Measurements from ENCODE around the gene RAD54L. TPM values are rescaled to one million over a fixed set of nuclear protein-coding genes. Genes with fewer than 3 reads are reported as not detected.

RAD54L gene
- total RNA-seq, 1 experiment from 2014 or later, result 29.4 TPM

DNA sequence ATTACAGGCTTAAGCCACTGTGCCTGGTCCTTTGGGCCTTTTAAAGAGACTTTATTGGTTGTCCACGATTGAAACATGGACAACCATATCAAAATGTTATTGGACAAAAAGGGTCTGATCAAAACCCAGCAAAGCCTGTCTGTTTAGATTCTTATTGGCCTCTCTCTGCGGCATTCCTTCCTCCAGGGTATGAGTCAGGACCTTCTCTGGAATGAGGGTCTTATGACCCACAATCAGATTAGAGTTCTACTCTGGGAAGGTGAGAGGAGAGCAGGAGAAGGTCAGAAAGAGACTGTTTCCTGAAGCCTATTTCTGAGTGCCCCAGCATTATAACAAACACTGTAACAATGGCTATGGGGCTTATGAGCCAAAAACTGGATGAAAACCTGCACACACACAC, 36.5 kb upstream of the RAD54L start:
- no peaks in the 10 kb centered on the region for H3K27me3 ChIP-seq (ENCODE audit: control insufficient read depth, insufficient read depth, low read length)
- intact Hi-C loops (cut with micrococcal nuclease; ENCODE audit: unreplicated experiment) (no loop called here), in situ Hi-C loops (cut with HindIII; ENCODE audit: low pct_unique_long_range_greater_than_20kb, low sequenced_read_pairs) (no loop called here)
- H3K9me3 ChIP-seq (ENCODE audit: control insufficient read depth, insufficient read depth, low read depth, low read length), result no peaks in the 10 kb centered on the region
- H3K36me3 ChIP-seq (ENCODE audit: control insufficient read depth, insufficient read depth, low read length), result no peaks in the 10 kb centered on the region
- DNase-seq (ENCODE audit: low read depth, low spot score), result no peak
- ChIA-PET CTCF (no interaction called here), POLR2A (no interaction called here)
- no peak overlapping the region for H3K4me3 ChIP-seq (ENCODE audit: low read depth in 2 of 2, low read length in 2 of 2)
- ATAC-seq, result no peak
- BruUV-seq (replicated peaks), result no TSS peak
- TF ChIP-seq, protein P1, sequence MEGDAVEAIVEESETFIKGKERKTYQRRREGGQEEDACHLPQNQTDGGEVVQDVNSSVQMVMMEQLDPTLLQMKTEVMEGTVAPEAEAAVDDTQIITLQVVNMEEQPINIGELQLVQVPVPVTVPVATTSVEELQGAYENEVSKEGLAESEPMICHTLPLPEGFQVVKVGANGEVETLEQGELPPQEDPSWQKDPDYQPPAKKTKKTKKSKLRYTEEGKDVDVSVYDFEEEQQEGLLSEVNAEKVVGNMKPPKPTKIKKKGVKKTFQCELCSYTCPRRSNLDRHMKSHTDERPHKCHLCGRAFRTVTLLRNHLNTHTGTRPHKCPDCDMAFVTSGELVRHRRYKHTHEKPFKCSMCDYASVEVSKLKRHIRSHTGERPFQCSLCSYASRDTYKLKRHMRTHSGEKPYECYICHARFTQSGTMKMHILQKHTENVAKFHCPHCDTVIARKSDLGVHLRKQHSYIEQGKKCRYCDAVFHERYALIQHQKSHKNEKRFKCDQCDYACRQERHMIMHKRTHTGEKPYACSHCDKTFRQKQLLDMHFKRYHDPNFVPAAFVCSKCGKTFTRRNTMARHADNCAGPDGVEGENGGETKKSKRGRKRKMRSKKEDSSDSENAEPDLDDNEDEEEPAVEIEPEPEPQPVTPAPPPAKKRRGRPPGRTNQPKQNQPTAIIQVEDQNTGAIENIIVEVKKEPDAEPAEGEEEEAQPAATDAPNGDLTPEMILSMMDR (IDR thresholded peaks at IDR 0.05), result no peak
- TF ChIP-seq SIN3A (IDR thresholded peaks at IDR 0.05; ENCODE audit: borderline replicate concordance, insufficient read depth, low read depth, low read length) (no peak), TCF7L2 (IDR thresholded peaks at IDR 0.05; ENCODE audit: low read depth, low read length) (no peak), POLR2AphosphoS5 (IDR thresholded peaks at IDR 0.05; ENCODE audit: low read depth, low read length) (no peak)
- TF ChIP-seq, protein P2, sequence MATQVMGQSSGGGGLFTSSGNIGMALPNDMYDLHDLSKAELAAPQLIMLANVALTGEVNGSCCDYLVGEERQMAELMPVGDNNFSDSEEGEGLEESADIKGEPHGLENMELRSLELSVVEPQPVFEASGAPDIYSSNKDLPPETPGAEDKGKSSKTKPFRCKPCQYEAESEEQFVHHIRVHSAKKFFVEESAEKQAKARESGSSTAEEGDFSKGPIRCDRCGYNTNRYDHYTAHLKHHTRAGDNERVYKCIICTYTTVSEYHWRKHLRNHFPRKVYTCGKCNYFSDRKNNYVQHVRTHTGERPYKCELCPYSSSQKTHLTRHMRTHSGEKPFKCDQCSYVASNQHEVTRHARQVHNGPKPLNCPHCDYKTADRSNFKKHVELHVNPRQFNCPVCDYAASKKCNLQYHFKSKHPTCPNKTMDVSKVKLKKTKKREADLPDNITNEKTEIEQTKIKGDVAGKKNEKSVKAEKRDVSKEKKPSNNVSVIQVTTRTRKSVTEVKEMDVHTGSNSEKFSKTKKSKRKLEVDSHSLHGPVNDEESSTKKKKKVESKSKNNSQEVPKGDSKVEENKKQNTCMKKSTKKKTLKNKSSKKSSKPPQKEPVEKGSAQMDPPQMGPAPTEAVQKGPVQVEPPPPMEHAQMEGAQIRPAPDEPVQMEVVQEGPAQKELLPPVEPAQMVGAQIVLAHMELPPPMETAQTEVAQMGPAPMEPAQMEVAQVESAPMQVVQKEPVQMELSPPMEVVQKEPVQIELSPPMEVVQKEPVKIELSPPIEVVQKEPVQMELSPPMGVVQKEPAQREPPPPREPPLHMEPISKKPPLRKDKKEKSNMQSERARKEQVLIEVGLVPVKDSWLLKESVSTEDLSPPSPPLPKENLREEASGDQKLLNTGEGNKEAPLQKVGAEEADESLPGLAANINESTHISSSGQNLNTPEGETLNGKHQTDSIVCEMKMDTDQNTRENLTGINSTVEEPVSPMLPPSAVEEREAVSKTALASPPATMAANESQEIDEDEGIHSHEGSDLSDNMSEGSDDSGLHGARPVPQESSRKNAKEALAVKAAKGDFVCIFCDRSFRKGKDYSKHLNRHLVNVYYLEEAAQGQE (IDR thresholded peaks at IDR 0.05; ENCODE audit: insufficient read depth in 1 of 2, low read depth in 2 of 2, low read length in 1 of 2), result no peak
- H3K4me1 ChIP-seq (ENCODE audit: control insufficient read depth, insufficient read depth, low read length), result no peaks in the 10 kb centered on the region
- no peak overlapping the region for H3K27ac ChIP-seq (ENCODE audit: low read length)

DNA sequence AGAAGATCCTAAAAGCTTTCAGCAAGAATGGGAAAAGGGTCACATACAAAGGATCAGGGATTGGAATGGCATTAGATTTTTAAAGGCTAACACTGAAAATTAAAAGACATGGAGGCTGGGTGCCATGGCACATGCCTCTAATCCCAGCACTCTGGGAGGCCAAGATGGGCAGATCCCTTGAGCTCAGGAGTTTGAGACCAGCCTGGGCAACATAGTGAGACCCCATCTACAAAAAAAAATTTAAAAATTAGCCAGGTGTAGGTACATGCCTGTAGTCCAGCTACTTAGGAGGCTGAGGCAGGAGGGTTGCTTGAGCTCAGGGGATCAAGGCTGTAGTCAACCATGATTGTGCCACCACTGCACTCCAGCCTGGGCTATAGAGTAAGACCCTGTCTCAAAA, 32.1 kb upstream of the RAD54L start:
- POLR2A ChIA-PET, result no interaction called here
- no peak overlapping the region for H3K4me3 ChIP-seq (ENCODE audit: low read depth in 2 of 2, low read length in 2 of 2)
- DNase-seq (ENCODE audit: low read depth, low spot score) (no peak), ATAC-seq (no peak)
- in situ Hi-C loops (cut with HindIII; ENCODE audit: low pct_unique_long_range_greater_than_20kb, low sequenced_read_pairs) (no loop called here), intact Hi-C loops (cut with micrococcal nuclease; ENCODE audit: unreplicated experiment) (no loop called here)
- CTCF ChIA-PET, result interaction anchor here (0.9 kb wide), 1 partner anchor 8 kb away, joined by 4 read pairs; no protein-coding TSS in a partner anchor
- H3K9me3 ChIP-seq (ENCODE audit: control insufficient read depth, insufficient read depth, low read depth, low read length), result no peaks in the 10 kb centered on the region
- no peak overlapping the region for H3K27ac ChIP-seq (ENCODE audit: low read length)
- H3K4me1 ChIP-seq (ENCODE audit: control insufficient read depth, insufficient read depth, low read length), result no peaks in the 10 kb centered on the region
- TF ChIP-seq TCF7L2 (IDR thresholded peaks at IDR 0.05; ENCODE audit: low read depth, low read length) (no peak), POLR2AphosphoS5 (IDR thresholded peaks at IDR 0.05; ENCODE audit: low read depth, low read length) (no peak), SIN3A (IDR thresholded peaks at IDR 0.05; ENCODE audit: borderline replicate concordance, insufficient read depth, low read depth, low read length) (no peak)
- TF ChIP-seq, protein P2 (IDR thresholded peaks at IDR 0.05; ENCODE audit: insufficient read depth in 1 of 2, low read depth in 2 of 2, low read length in 1 of 2), result no peak
- TF ChIP-seq, protein P1 (IDR thresholded peaks at IDR 0.05), result no peak
- no peaks in the 10 kb centered on the region for H3K27me3 ChIP-seq (ENCODE audit: control insufficient read depth, insufficient read depth, low read length)
- BruUV-seq (replicated peaks), result no TSS peak
- H3K36me3 ChIP-seq (ENCODE audit: control insufficient read depth, insufficient read depth, low read length), result no peaks in the 10 kb centered on the region
